IMR-90 (cell line): ENCODE results near the gene TRAPPC2L. TPM values are rescaled to one million over a fixed set of nuclear protein-coding genes. Genes with fewer than 3 reads are reported as not detected.

Experiments
- ATAC-seq: fragments of 200-7000 bp; cut with Tn5 transposase; 2 replicates; pipeline ENCODE4 v1.9.1; 2020; ENCODE audit warnings: low read depth, mild to moderate bottlenecking, moderate library complexity
- BruUV-seq: library from RNA; stranded (reverse); fragments of 400-500 nt; replicated peaks from 2 replicates; lab custom pipeline; 2021; lab: Mats Ljungman, UMichigan
- CTCF ChIA-PET: fragments of 300-600 bp; formaldehyde crosslinking; extraction: SDS; loops from one replicate; lab custom pipeline; 2021; ENCODE audit warnings: antibody characterized with exemption; lab: Yijun Ruan, JAX
- POLR2A ChIA-PET: fragments of 300-600 bp; sonication (Branson Sonifier 250); formaldehyde crosslinking; loops from one replicate; lab custom pipeline; 2022; ENCODE audit warnings: antibody characterized with exemption; ENCODE audit not compliant: unreplicated experiment; lab: Charles Lee
- DNase-seq: peaks from one replicate; pipeline ENCODE4 v3.0.0; 2013
- H2AFZ ChIP-seq: replicated peaks from 2 replicates; pipeline ENCODE3; 2013; ENCODE audit warnings: low read length, mild to moderate bottlenecking; ENCODE audit not compliant: poor library complexity
- H2AK5ac ChIP-seq: 2 replicates; pipeline ENCODE4 v1.6.1; 2013; ENCODE audit warnings: low read depth, low read length, inconsistent platforms
- H2AK9ac ChIP-seq: replicated peaks from 2 replicates; pipeline ENCODE3; 2013; ENCODE audit warnings: mild to moderate bottlenecking, low read depth, low read length, moderate library complexity; ENCODE audit not compliant: poor library complexity
- H2BK120ac ChIP-seq: 2 replicates; pipeline ENCODE4 v1.6.1; 2013; ENCODE audit warnings: low read depth, low read length, inconsistent platforms
- H2BK15ac ChIP-seq: 3 replicates; pipeline ENCODE4 v1.6.1; 2013; ENCODE audit warnings: low read depth, low read length, inconsistent platforms
- H2BK20ac ChIP-seq: 2 replicates; pipeline ENCODE4 v1.6.1; 2013; ENCODE audit warnings: low read depth, mild to moderate bottlenecking, inconsistent platforms, low read length, moderate library complexity
- H2BK5ac ChIP-seq: 2 replicates; pipeline ENCODE4 v1.6.1; 2013; ENCODE audit warnings: mild to moderate bottlenecking, low read depth, low read length, inconsistent platforms; ENCODE audit not compliant: poor library complexity, severe bottlenecking
- H3K14ac ChIP-seq: replicated peaks from 2 replicates; pipeline ENCODE4 v1.6.1; 2013; ENCODE audit warnings: low read depth, low read length, inconsistent platforms
- H3K18ac ChIP-seq: 2 replicates; pipeline ENCODE4 v1.6.1; 2013; ENCODE audit warnings: low read depth, low read length, control low read depth
- H3K23ac ChIP-seq: 2 replicates; pipeline ENCODE4 v1.6.1; 2013; ENCODE audit warnings: low read depth, low read length, inconsistent platforms
- H3K27ac ChIP-seq: 2 replicates; pipeline ENCODE4 v1.5.1; 2013; ENCODE audit warnings: mild to moderate bottlenecking, control low read depth, low read length; ENCODE audit not compliant: insufficient read depth
- H3K27me3 ChIP-seq: 2 replicates; pipeline ENCODE4 v1.6.1; 2013; ENCODE audit warnings: low read length; ENCODE audit not compliant: control insufficient read depth, insufficient read depth
- H3K36me3 ChIP-seq: 2 replicates; pipeline ENCODE4 v1.6.1; 2013; ENCODE audit warnings: low read length, mixed read lengths; ENCODE audit not compliant: control insufficient read depth, insufficient read depth
- H3K4ac ChIP-seq: 2 replicates; pipeline ENCODE4 v1.6.1; 2013; ENCODE audit warnings: low read depth, low read length, inconsistent platforms
- H3K4me1 ChIP-seq: 2 replicates; pipeline ENCODE4 v1.6.1; 2013; ENCODE audit warnings: low read length, mixed read lengths; ENCODE audit not compliant: control insufficient read depth, insufficient read depth
- H3K4me2 ChIP-seq: 2 replicates; pipeline ENCODE4 v1.6.1; 2013; ENCODE audit warnings: low read depth, mild to moderate bottlenecking, control low read depth, low read length, moderate library complexity
- H3K4me3 ChIP-seq: 2 replicates; pipeline ENCODE4 v1.5.1; 2013; ENCODE audit warnings: low read depth, mild to moderate bottlenecking, control low read depth, low read length, moderate library complexity; ENCODE audit not compliant: insufficient read depth
- H3K56ac ChIP-seq: 2 replicates; pipeline ENCODE4 v1.6.1; 2013; ENCODE audit warnings: low read length, inconsistent platforms; ENCODE audit not compliant: insufficient read depth; ENCODE audit errors: extremely low read depth
- H3K79me1 ChIP-seq, 2 experiments: 2 replicates each; pipeline ENCODE4 v1.6.1; 2013; ENCODE audit warnings: low read length in 2 of 2, inconsistent platforms in 1 of 2, low read depth in 1 of 2
- H3K9ac ChIP-seq: 2 replicates; pipeline ENCODE4 v1.6.1; 2013; ENCODE audit warnings: low read depth, low read length, control low read depth
- H3K9me1 ChIP-seq: 2 replicates; pipeline ENCODE4 v1.6.1; 2013; ENCODE audit warnings: low read length, inconsistent platforms; ENCODE audit not compliant: insufficient read depth
- H3K9me3 ChIP-seq: 2 replicates; pipeline ENCODE4 v1.6.1; 2013; ENCODE audit warnings: low read length; ENCODE audit not compliant: control insufficient read depth, insufficient read depth
- H4K20me1 ChIP-seq: 2 replicates; pipeline ENCODE4 v1.6.1; 2013; ENCODE audit warnings: low read length, inconsistent platforms; ENCODE audit not compliant: insufficient read depth
- H4K5ac ChIP-seq: 2 replicates; pipeline ENCODE4 v1.6.1; 2013; ENCODE audit warnings: mild to moderate bottlenecking, low read depth, low read length, control low read depth
- H4K8ac ChIP-seq, 2 experiments: 2 replicates each; pipeline ENCODE4 v1.6.1; 2013; ENCODE audit warnings: low read depth in 2 of 2, low read length in 2 of 2, control low read depth in 1 of 2, inconsistent platforms in 1 of 2
- H4K91ac ChIP-seq: 2 replicates; pipeline ENCODE4 v1.6.1; 2013; ENCODE audit warnings: low read depth, low read length, inconsistent platforms; ENCODE audit not compliant: insufficient read depth
- BHLHE40 ChIP-seq: fragments of 150-350 bp; IDR thresholded peaks from 2 replicates; pipeline ENCODE4 v1.6.1; 2016; ENCODE audit warnings: mild to moderate bottlenecking, low read depth, low read length
- FOS ChIP-seq: fragments of 150-350 bp; IDR thresholded peaks from 2 replicates; pipeline ENCODE4 v1.6.1; 2016; ENCODE audit warnings: low read depth, low read length
- MAZ ChIP-seq: IDR thresholded peaks from 2 replicates; pipeline ENCODE4 v1.6.1; 2012; ENCODE audit warnings: low read depth, mild to moderate bottlenecking, low read length, improper control_type of control experiment, moderate library complexity, borderline replicate concordance
- RAD21 ChIP-seq: IDR thresholded peaks from 2 replicates; pipeline ENCODE4 v1.6.1; 2012; ENCODE audit warnings: low read length, improper control_type of control experiment
- RCOR1 ChIP-seq: IDR thresholded peaks from 2 replicates; pipeline ENCODE4 v1.6.1; 2012; ENCODE audit warnings: mild to moderate bottlenecking, low read length, improper control_type of control experiment; ENCODE audit not compliant: insufficient replicate concordance
- RFX5 ChIP-seq: IDR thresholded peaks from 2 replicates; pipeline ENCODE4 v1.8.0; 2012; ENCODE audit warnings: low read depth, mild to moderate bottlenecking, low read length, moderate library complexity
- USF2 ChIP-seq: fragments of 150-350 bp; IDR thresholded peaks from 2 replicates; pipeline ENCODE4 v1.6.1; 2017; ENCODE audit warnings: mild to moderate bottlenecking, antibody characterized with exemption, low read length, low read depth
- WGBS, 2 experiments: methylation state at CpG; one replicate each; pipeline versions ENCODE4 v1.1.5 to v1.1.7; 2013; ENCODE audit warnings: missing lambda C conversion rate in 2 of 2; ENCODE audit not compliant: insufficient read length in 1 of 2; ENCODE audit errors: extremely low coverage in 2 of 2; 5-methylcytosine and 5-hydroxymethylcytosine counted together
- dilution Hi-C: fragments of 300-500 bp; cut with HindIII; formaldehyde crosslinking; loops from one replicate; pipeline ENCODE4 v1.14.3; 2018; ENCODE audit warnings: low sequenced_read_pairs; ENCODE audit not compliant: unreplicated experiment
- in situ Hi-C: fragments of 300-500 bp; cut with MboI; formaldehyde crosslinking; loops from 3 replicates; pipeline ENCODE4 v1.14.3; 2019; ENCODE audit warnings: low sequenced_read_pairs, inconsistent platforms, mixed read lengths
- intact Hi-C: fragments of 100-400 bp; cut with micrococcal nuclease; formaldehyde crosslinking; loops from 2 replicates; pipeline ENCODE4 v1.10.0; 2022
- polyA plus RNA-seq, 3 experiments: library from polyadenylated mRNA; depleted of rRNA; stranded (reverse); fragments of >200 nt; gene quantifications; 2 replicates each; pipeline ENCODE4 v1.2.3, GENCODE V29; 2012; ENCODE audit warnings: low replicate concordance in 1 of 3
- total RNA-seq: library from RNA; depleted of rRNA; stranded (reverse); fragments of >200 nt; gene quantifications from 2 replicates; pipeline ENCODE4 v1.2.3, GENCODE V29; 2012
- TF ChIP-seq, protein P1 (sequence below): conservative IDR thresholded peaks from 2 replicates; pipeline ENCODE4 v1.5.1; 2012; ENCODE audit warnings: mild to moderate bottlenecking, low read depth, low read length, improper control_type of control experiment

The TRAPPC2L gene
- total and polyA plus RNA-seq, 2 of the 4 experiments (the other 2 are of a cell fraction): 102 to 109 TPM

- TF ChIP-seq USF2 (no peak), RFX5 (no peak)
Observed at GRCh38 chr16:88857728-88858339, 907 bp downstream of the TRAPPC2L start (continued).

- Histone ChIP-seq H3K23ac (no peak overlapping the region), H4K5ac (no peak overlapping the region), H3K27ac (no peak overlapping the region), H3K36me3 (peaks cover 26% of the 10 kb centered on the region), H4K20me1 (peaks cover 12% of the 10 kb centered on the region), H2BK5ac (no peak overlapping the region), H3K4ac (no peak overlapping the region), H3K56ac (no peak overlapping the region), H3K14ac (no peak overlapping the region), H4K91ac (no peak overlapping the region), H3K4me1 (peaks cover 9% of the 10 kb centered on the region), H2AK9ac (no peak overlapping the region), H3K4me3 (no peak overlapping the region), H2BK20ac (no peak overlapping the region), H4K8ac (no peak overlapping the region), H2BK120ac (no peak overlapping the region), H3K9ac (no peak overlapping the region), H3K4me2 (no peak overlapping the region), H3K27me3 (no peaks in the 10 kb centered on the region), H2AK5ac (no peak overlapping the region), H3K9me3 (no peaks in the 10 kb centered on the region), H3K18ac (no peak overlapping the region), H2BK15ac (no peak overlapping the region), H2AFZ (no peak overlapping the region), H3K9me1 (0 out of 2 replicates have a peak, but pooled peaks cover 4% of the 10 kb centered on the region), H3K79me1 (peaks cover 6 to 38% of the 10 kb centered on the region in 2 experiments)
- BruUV-seq: no TSS peak
- 97% methylated on average over 5 of the region's 20 CpGs; no CpG with 5 or more reads in 1 of the 2 experiments for WGBS, 2 experiments
- dilution Hi-C loops (no loop called here), intact Hi-C loops (loop anchor here (5.0 kb wide), 1 partner anchor 68 kb away; no protein-coding TSS in a partner anchor), in situ Hi-C loops (no loop called here)
- ChIA-PET POLR2A (no interaction called here), CTCF (no interaction called here)
- ATAC-seq (no peak), DNase-seq (no peak)
- TF ChIP-seq RCOR1 (no peak), USF2 (no peak), RAD21 (no peak), BHLHE40 (no peak), MAZ (no peak), FOS (no peak)
- TF ChIP-seq, protein P1, sequence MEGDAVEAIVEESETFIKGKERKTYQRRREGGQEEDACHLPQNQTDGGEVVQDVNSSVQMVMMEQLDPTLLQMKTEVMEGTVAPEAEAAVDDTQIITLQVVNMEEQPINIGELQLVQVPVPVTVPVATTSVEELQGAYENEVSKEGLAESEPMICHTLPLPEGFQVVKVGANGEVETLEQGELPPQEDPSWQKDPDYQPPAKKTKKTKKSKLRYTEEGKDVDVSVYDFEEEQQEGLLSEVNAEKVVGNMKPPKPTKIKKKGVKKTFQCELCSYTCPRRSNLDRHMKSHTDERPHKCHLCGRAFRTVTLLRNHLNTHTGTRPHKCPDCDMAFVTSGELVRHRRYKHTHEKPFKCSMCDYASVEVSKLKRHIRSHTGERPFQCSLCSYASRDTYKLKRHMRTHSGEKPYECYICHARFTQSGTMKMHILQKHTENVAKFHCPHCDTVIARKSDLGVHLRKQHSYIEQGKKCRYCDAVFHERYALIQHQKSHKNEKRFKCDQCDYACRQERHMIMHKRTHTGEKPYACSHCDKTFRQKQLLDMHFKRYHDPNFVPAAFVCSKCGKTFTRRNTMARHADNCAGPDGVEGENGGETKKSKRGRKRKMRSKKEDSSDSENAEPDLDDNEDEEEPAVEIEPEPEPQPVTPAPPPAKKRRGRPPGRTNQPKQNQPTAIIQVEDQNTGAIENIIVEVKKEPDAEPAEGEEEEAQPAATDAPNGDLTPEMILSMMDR: no peak
Observed at GRCh38 chr16:88859381-88860091, 2.6 kb downstream of the TRAPPC2L start.
